SK-N-SH (cell line): ENCODE data around the gene RNF113B. TPM values are rescaled to one million over a fixed set of nuclear protein-coding genes. Genes with fewer than 3 reads are reported as not detected.

Experiments
- CTCF ChIA-PET: fragments of 300-600, 350-600 bp; formaldehyde crosslinking; extraction: SDS; loops from one replicate; lab custom pipeline; 2021; lab: Yijun Ruan, JAX
- POLR2A ChIA-PET: fragments of 350-600 bp; sonication (Branson Sonifier 250); formaldehyde crosslinking; extraction: SDS; loops from one replicate; lab custom pipeline; 2020; ENCODE audit warnings: antibody characterized with exemption, inconsistent platforms; lab: Yijun Ruan, JAX
- DNase-seq: peaks from one replicate; pipeline ENCODE4 v3.0.0; 2012
- H2AFZ ChIP-seq: fragments of 200-600 bp; sonication (generic); 2 replicates; pipeline ENCODE4 v1.8.1; 2016; ENCODE audit warnings: antibody characterized with exemption, mild to moderate bottlenecking, low read depth
- H3F3A ChIP-seq: fragments of 200-600 bp; sonication (generic); replicated peaks from 2 replicates; pipeline ENCODE3; 2016; ENCODE audit warnings: antibody characterized with exemption, mild to moderate bottlenecking; ENCODE audit not compliant: insufficient read depth
- H3K27ac ChIP-seq, 2 experiments: fragments of 200-500 bp in 1 of 2; fragments of 200-600 bp in 1 of 2; sonication (Bioruptor generic) in 1 of 2; sonication (generic), shearing (Covaris generic) in 1 of 2; 2 replicates each; pipeline versions ENCODE4 v1.5.1 to v1.6.1; 2014 to 2016; ENCODE audit warnings: low read depth in 2 of 2, inconsistent platforms in 1 of 2, low read length in 1 of 2, mild to moderate bottlenecking in 1 of 2, mixed read lengths in 1 of 2
- H3K27me3 ChIP-seq: fragments of 200-600 bp; sonication (generic), shearing (Covaris generic); 2 replicates; pipeline ENCODE4 v1.6.1; 2016; ENCODE audit warnings: mixed run types; ENCODE audit not compliant: insufficient read depth
- H3K36me3 ChIP-seq, 2 experiments: fragments of 200-500 bp in 1 of 2; fragments of 200-600 bp in 1 of 2; sonication (Bioruptor generic) in 1 of 2; sonication (generic) in 1 of 2; replicated peaks in 1 of 2; 2 replicates each; pipeline versions ENCODE3 to v1.5.1; 2014 to 2016; ENCODE audit warnings: low read length in 1 of 2, mild to moderate bottlenecking in 1 of 2; ENCODE audit not compliant: insufficient read depth in 2 of 2, control insufficient read depth in 1 of 2
- H3K4me1 ChIP-seq, 2 experiments: fragments of 200-500 bp in 1 of 2; fragments of 200-600 bp in 1 of 2; sonication (Bioruptor generic) in 1 of 2; sonication (generic), shearing (Covaris generic) in 1 of 2; 2 replicates each; pipeline versions ENCODE4 v1.5.1 to v1.6.1; 2014 to 2016; ENCODE audit warnings: low read depth in 1 of 2, low read length in 1 of 2, mixed run types in 1 of 2; ENCODE audit not compliant: insufficient read depth in 2 of 2, control insufficient read depth in 1 of 2
- H3K4me2 ChIP-seq: fragments of 200-600 bp; sonication (generic), shearing (Covaris generic); 2 replicates; pipeline ENCODE4 v1.6.1; 2017; ENCODE audit warnings: mixed run types
- H3K4me3 ChIP-seq, 2 experiments: fragments of 200-500 bp in 1 of 2; fragments of 200-600 bp in 1 of 2; sonication (Bioruptor generic) in 1 of 2; sonication (generic), shearing (Covaris generic) in 1 of 2; 2 replicates each; pipeline versions ENCODE4 v1.5.1 to v1.8.1; 2014 to 2016; ENCODE audit warnings: low read depth in 2 of 2, inconsistent platforms in 1 of 2, low read length in 1 of 2, mild to moderate bottlenecking in 1 of 2, mixed read lengths in 1 of 2, moderate library complexity in 1 of 2
- H3K79me2 ChIP-seq: fragments of 200-600 bp; sonication (generic); 2 replicates; pipeline ENCODE4 v1.8.1; 2017; ENCODE audit warnings: mild to moderate bottlenecking; ENCODE audit not compliant: insufficient read depth
- H3K9ac ChIP-seq: fragments of 200-600 bp; sonication (generic); 2 replicates; pipeline ENCODE4 v1.6.1; 2017; ENCODE audit warnings: mixed run types
- H3K9me2 ChIP-seq: fragments of 200-600 bp; sonication (generic); 2 replicates; pipeline ENCODE4 v1.6.1; 2017; ENCODE audit warnings: mixed run types
- H3K9me3 ChIP-seq: fragments of 200-600 bp; sonication (generic); 2 replicates; pipeline ENCODE4 v1.6.1; 2017; ENCODE audit warnings: mixed run types, mild to moderate bottlenecking, moderate library complexity
- H4K20me1 ChIP-seq: fragments of 200-600 bp; sonication (generic); 2 replicates; pipeline ENCODE4 v1.6.1; 2017; ENCODE audit warnings: mild to moderate bottlenecking, mixed run types; ENCODE audit not compliant: insufficient read depth
- CHD2 ChIP-seq: fragments of 150-350 bp; IDR thresholded peaks from 2 replicates; pipeline ENCODE4 v1.6.1; 2018; ENCODE audit warnings: low read length; ENCODE audit not compliant: partially characterized antibody
- ELF1 ChIP-seq: IDR thresholded peaks from 2 replicates; pipeline ENCODE4 v1.4.0; 2012
- EP300 ChIP-seq, 2 experiments: IDR thresholded peaks; 2 replicates each; pipeline versions ENCODE4 v1.4.0 to v1.6.1; 2012; ENCODE audit warnings: borderline replicate concordance in 1 of 2, low read depth in 1 of 2, low read length in 1 of 2
- FOSL2 ChIP-seq: IDR thresholded peaks from 2 replicates; pipeline ENCODE4 v1.4.0; 2012; ENCODE audit warnings: low read depth, mild to moderate bottlenecking, moderate library complexity, borderline replicate concordance
- FOXM1 ChIP-seq: IDR thresholded peaks from 2 replicates; pipeline ENCODE4 v1.4.0; 2012; ENCODE audit warnings: low read depth, mild to moderate bottlenecking
- JUND ChIP-seq: IDR thresholded peaks from 2 replicates; pipeline ENCODE4 v1.4.0; 2012
- NFIC ChIP-seq: IDR thresholded peaks from 2 replicates; pipeline ENCODE4 v1.4.0; 2012; ENCODE audit warnings: borderline replicate concordance
- POLR2AphosphoS5 ChIP-seq: IDR thresholded peaks from 2 replicates; pipeline ENCODE4 v1.6.1; 2012; ENCODE audit warnings: low read depth, low read length
- SMC3 ChIP-seq: IDR thresholded peaks from 2 replicates; pipeline ENCODE4 v1.6.1; 2012; ENCODE audit warnings: low read depth, low read length, improper control_type of control experiment
- WGBS: methylation state at CpG from one replicate; pipeline ENCODE4 v1.1.6; 2017; ENCODE audit warnings: low lambda C conversion rate; 5-methylcytosine and 5-hydroxymethylcytosine counted together
- polyA plus RNA-seq, 3 experiments: library from polyadenylated mRNA; depleted of rRNA; stranded (reverse); fragments of >200 nt; gene quantifications; 2 replicates each; pipeline ENCODE4 v1.2.3, GENCODE V29; 2012
- TF ChIP-seq, protein P1 (sequence below): IDR thresholded peaks from 2 replicates; pipeline ENCODE4 v1.4.0; 2012; ENCODE audit warnings: low read depth
- TF ChIP-seq, protein P2 (sequence below): IDR thresholded peaks from 2 replicates; pipeline ENCODE4; 2012
- TF ChIP-seq, protein P3 (sequence below): fragments of 150-350 bp; IDR thresholded peaks from 2 replicates; pipeline ENCODE4 v1.6.1; 2016; ENCODE audit warnings: mild to moderate bottlenecking, low read depth, low read length
- TF ChIP-seq, protein P4 (sequence below): IDR thresholded peaks from 2 replicates; pipeline ENCODE4 v1.4.0; 2012; ENCODE audit warnings: low read depth, borderline replicate concordance
- TF ChIP-seq, protein P5 (sequence below): fragments of 150-350 bp; IDR thresholded peaks from 2 replicates; pipeline ENCODE4 v1.6.1; 2017; ENCODE audit warnings: antibody characterized with exemption, low read length, low read depth, borderline replicate concordance

RNF113B gene
- polyA plus RNA-seq, 1 of the 3 experiments (the other 2 are of a cell fraction): not detected

DNA sequence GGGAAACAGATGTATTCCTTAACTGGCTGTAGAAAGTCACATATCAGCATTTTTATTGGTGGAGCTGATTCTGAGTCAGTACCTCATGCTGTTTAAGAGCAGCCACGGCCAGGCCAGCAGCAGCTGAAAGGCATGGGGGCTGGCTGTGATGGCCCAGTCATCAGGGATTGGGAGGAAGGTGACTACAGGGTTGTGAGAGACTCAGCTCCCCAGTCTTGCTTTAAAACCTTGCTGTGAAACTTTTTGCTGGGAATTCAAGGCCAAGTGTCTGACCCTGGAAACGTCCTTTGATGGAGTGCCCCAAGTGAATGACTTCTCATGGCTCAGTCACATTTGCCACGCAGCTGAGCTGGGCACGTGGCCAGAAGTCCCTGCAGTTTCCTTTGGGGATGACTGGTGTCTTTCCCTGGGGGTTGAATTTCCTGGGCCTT lies 39.1 kb upstream of the RNF113B start:
- CTCF ChIA-PET: interaction anchor here (0.5 to 0.8 kb wide), 2 partner anchors 25 to 939 kb away, joined by 3 to 4 read pairs; no protein-coding TSS in a partner anchor
- H3K27ac ChIP-seq: peak overlapping the region in 1 of 2 experiments; percentile 72; a peak in 3 of 4 replicates

More for the DNA sequence above, 39.1 kb upstream of the RNF113B start:
- H3F3A ChIP-seq: peaks cover 22% of the 10 kb centered on the region
- no peak overlapping the region for H2AFZ ChIP-seq
- H3K4me3 ChIP-seq: no peak overlapping the region
- peaks cover 19 to 34% of the 10 kb centered on the region in 2 experiments; a peak in 3 of 4 replicates for H3K4me1 ChIP-seq
- H3K4me2 ChIP-seq: peak overlapping the region; percentile 48
- WGBS: 13% methylated on average over 4 of the region's 4 CpGs
- peaks cover 0 to 3% of the 10 kb centered on the region in 2 experiments for H3K36me3 ChIP-seq
- POLR2A ChIA-PET: no interaction called here
- H3K9me3 ChIP-seq: no peaks in the 10 kb centered on the region
- TF ChIP-seq ELF1 (no peak), NFIC (peak; percentile 22; the same call in 1 of the 2 replicates), JUND (no peak), EP300 (IDR thresholded peaks at IDR 0.05; ENCODE audit: borderline replicate concordance in 1 of 2, low read depth in 1 of 2, low read length in 1 of 2) (no peak), FOSL2 (0 out of 2 replicates have a peak, but pooled peaks have one; percentile 26), FOXM1 (no peak), POLR2AphosphoS5 (no peak), SMC3 (no peak), CHD2 (no peak)
- TF ChIP-seq, protein P1, sequence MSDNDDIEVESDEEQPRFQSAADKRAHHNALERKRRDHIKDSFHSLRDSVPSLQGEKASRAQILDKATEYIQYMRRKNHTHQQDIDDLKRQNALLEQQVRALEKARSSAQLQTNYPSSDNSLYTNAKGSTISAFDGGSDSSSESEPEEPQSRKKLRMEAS: peak; percentile 49; the same call in 1 of the 2 replicates
- TF ChIP-seq, protein P2, sequence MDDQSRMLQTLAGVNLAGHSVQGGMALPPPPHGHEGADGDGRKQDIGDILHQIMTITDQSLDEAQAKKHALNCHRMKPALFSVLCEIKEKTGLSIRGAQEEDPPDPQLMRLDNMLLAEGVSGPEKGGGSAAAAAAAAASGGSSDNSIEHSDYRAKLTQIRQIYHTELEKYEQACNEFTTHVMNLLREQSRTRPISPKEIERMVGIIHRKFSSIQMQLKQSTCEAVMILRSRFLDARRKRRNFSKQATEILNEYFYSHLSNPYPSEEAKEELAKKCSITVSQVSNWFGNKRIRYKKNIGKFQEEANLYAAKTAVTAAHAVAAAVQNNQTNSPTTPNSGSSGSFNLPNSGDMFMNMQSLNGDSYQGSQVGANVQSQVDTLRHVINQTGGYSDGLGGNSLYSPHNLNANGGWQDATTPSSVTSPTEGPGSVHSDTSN: 0 out of 2 replicates have a peak, but pooled peaks have one; percentile 2
- TF ChIP-seq, protein P3, sequence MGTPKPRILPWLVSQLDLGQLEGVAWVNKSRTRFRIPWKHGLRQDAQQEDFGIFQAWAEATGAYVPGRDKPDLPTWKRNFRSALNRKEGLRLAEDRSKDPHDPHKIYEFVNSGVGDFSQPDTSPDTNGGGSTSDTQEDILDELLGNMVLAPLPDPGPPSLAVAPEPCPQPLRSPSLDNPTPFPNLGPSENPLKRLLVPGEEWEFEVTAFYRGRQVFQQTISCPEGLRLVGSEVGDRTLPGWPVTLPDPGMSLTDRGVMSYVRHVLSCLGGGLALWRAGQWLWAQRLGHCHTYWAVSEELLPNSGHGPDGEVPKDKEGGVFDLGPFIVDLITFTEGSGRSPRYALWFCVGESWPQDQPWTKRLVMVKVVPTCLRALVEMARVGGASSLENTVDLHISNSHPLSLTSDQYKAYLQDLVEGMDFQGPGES: no peak
- TF ChIP-seq, protein P4, sequence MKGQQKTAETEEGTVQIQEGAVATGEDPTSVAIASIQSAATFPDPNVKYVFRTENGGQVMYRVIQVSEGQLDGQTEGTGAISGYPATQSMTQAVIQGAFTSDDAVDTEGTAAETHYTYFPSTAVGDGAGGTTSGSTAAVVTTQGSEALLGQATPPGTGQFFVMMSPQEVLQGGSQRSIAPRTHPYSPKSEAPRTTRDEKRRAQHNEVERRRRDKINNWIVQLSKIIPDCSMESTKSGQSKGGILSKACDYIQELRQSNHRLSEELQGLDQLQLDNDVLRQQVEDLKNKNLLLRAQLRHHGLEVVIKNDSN: peak; percentile 44; the same call in 1 of the 2 replicates
- TF ChIP-seq, protein P5, sequence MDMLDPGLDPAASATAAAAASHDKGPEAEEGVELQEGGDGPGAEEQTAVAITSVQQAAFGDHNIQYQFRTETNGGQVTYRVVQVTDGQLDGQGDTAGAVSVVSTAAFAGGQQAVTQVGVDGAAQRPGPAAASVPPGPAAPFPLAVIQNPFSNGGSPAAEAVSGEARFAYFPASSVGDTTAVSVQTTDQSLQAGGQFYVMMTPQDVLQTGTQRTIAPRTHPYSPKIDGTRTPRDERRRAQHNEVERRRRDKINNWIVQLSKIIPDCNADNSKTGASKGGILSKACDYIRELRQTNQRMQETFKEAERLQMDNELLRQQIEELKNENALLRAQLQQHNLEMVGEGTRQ: no peak
- no peaks in the 10 kb centered on the region for H3K9me2 ChIP-seq
- peak overlapping the region; percentile 9; the same call in 1 of the 2 replicates for H3K9ac ChIP-seq
- no peaks in the 10 kb centered on the region for H3K27me3 ChIP-seq
- H4K20me1 ChIP-seq: no peaks in the 10 kb centered on the region
- H3K79me2 ChIP-seq: peaks cover 23% of the 10 kb centered on the region
- DNase-seq: peak; percentile 44
